GM10266 (cell line): ENCODE results near the gene PACS1.

Experiments used
- DNase-seq: peaks from one replicate; pipeline ENCODE4 v3.0.0; 2012; ENCODE audit errors: extremely low spot score
- CTCF ChIP-seq: IDR thresholded peaks from 2 replicates; pipeline ENCODE4 v1.5.1; 2012; ENCODE audit warnings: mild to moderate bottlenecking, low read depth; ENCODE audit not compliant: control insufficient read depth, insufficient read depth; ENCODE audit errors: missing control alignments

The PACS1 gene

GRCh38 chr11:66115638-66116301 lies 45.7 kb downstream of the PACS1 start:
- peak; percentile 57 for DNase-seq

DNA sequence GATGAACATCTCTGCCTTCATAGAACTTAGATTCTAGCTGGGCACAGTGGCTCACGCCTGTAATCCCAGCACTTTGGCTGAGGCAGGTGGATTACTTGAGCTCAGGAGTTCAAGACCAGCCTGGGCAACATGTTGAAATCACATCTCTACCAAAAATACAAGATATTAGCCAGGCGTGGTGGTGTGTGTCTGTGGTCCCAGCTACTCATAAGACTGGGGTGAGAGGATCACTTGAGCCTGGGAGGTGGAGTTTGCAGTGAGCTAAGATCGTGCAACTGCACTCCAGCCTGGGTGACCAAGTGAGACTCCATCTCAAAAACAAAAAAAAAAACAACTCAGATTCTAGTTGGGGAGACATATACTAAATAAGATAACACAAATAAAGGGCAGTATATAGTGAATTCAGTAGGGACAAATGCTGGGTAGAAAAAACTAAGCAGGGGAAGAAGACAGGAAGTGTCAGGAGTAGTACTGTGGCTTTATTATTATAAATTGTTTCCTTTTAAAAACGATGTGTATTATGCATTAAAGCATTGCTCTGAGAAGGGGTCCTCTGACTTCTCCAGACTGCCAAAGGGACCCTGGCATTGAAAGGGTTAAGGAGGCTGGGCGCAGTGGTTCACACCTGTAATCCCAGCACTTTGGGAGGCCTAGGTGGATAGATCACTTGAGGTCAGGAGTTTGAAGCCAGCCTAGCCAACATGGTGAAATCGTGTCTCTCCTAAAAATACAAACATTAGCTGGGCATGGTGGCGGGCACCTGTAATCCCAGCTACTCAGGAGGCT lies 46.7 kb downstream of the PACS1 start:
- no peak for TF ChIP-seq CTCF
- no peak for DNase-seq

More at GRCh38 chr11:66115638-66116301, 45.7 kb downstream of the PACS1 start:
- TF ChIP-seq CTCF = no peak

- TF ChIP-seq CTCF = no peak
- no peak for DNase-seq
Observed at GRCh38 chr11:66118847-66119246, 48.8 kb downstream of the PACS1 start.

DNA sequence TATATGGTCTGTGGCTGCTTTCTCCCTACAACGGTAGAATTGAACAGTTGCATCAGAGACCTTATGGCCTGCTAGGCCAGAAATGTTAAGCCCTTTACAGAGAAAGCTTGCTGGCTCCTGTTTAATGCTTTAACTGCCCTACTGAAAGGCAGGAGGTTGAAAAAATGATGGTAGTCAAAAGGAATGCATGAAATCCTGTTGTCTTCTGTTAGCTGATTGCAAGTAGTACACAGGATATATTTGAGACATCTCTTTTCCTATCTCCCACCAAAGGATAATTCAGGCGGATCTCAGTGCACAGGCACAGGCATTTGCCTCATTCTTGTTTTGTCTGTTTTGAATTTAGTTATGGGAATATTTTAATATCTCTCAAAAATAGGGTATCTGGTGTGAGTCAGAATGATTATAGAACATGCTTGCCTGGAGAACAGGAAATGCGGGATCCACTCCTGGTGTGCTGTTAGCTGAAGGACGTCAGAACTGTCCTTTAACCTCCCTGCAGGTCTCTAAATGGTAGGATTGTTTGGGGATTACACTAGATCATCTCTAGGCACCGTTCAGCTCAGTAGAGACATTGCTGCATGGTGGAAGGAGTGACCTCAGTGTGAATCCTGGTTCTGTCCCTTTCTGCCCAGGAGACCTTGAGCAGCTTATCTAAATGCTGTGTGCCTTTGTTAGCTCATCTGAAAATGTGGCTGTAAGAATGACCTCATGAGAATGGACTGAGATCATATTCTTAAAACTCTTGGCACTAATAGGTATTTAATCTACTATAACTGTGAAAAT lies 49.5 kb downstream of the PACS1 start:
- DNase-seq = no peak

DNA sequence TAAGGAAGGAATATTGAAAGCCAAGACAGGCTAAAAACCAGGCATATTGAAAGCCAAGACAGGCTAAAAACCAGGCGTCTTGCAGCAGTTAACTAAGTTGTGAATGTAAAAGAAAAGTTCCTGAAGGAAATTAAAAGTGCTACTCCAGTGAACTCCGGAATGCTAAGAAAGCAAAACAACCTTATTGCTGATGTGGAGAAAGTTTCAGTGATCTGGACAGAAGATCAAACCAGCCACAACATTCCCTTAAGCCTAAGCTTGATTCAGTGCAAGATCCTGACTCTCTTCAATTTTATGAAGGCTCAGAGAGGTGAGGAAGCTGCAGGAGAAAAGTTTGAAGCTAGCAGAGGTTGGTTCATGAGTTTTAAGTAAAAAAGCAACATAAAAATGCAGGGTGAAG lies 51.4 kb downstream of the PACS1 start:
- TF ChIP-seq CTCF = no peak
- DNase-seq = no peak

More for the DNA sequence above, 49.5 kb downstream of the PACS1 start:
- no peak for TF ChIP-seq CTCF

- no peak for TF ChIP-seq CTCF
- no peak for DNase-seq
Observed at GRCh38 chr11:66123902-66124301, 53.8 kb downstream of the PACS1 start.

DNA sequence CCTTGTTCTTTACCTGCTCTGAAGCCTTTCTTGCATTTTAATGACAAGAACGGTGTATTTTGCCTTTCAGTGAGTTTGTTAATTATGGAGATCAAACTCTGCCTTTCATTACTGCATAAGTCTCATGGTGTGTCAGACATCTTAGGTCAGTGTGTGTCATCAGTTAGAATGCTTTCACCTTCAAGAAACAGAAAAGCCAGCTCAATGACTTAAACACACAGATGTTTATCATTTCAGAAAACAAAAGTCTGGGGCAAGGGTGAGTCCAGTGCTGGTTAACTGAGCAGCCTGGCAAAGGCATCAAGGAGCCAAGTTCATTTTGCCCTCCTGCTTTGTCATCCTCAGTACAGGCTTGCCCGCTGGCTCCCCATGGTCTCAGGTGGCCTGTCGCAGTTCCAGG lies 54.5 kb downstream of the PACS1 start:
- TF ChIP-seq CTCF = no peak
- DNase-seq = no peak
